Measurements from ENCODE around the gene PPEF1.

DNA sequence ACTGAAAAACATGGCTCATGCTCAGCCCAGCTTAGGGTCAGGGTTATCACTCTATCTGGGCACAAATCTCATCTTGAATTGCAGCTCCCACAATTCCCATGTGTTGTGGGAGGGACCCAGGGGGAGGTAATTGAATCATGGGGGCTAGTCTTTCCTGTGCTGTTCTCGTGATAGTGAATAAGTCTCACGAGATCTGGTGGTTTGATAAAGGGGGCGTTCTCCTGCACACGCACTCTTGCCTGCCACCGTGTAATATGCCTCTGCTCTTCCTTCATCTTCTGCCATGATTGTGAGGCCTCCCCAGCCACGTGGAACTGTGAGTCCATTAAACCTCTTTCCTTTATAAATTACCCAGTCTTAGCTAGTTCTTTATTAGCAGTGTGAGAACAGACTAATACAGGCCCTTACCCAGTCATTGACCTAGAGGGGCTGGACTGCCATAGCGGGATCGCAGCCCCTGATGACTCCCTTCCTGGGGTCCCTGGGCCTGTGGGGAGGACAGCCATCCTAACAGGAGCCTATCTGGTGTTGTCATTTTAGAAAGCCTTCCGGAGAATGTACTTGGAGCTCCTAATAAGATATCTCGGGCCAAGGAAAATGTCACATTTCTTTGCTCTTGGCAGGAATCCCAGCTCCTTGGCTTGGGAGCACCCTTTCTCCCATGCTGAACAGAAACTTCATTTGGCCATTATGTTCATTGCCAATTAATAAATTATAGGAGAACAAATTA, 163.9 kb downstream of the PPEF1 start:
- TF ChIP-seq ZNF549 (CRISPR knock-in tag; IDR thresholded peaks at IDR 0.05) (no peak), MXI1 (IDR thresholded peaks at IDR 0.05; ENCODE audit: borderline replicate concordance, low read depth, low read length) (no peak), ZFP1 (CRISPR knock-in tag; IDR thresholded peaks at IDR 0.05) (no peak), NFATC3 (CRISPR knock-in tag; IDR thresholded peaks at IDR 0.05) (no peak), RAD21 (CRISPR knock-in tag; IDR thresholded peaks at IDR 0.05) (no peak), KLF16 (CRISPR knock-in tag; IDR thresholded peaks at IDR 0.05) (no peak), ZFP90 (CRISPR knock-in tag; IDR thresholded peaks at IDR 0.05; ENCODE audit: borderline replicate concordance) (no peak), JUNB (CRISPR knock-in tag; IDR thresholded peaks at IDR 0.05; ENCODE audit: borderline replicate concordance) (no peak), ZZZ3 (CRISPR knock-in tag; IDR thresholded peaks at IDR 0.05; ENCODE audit: borderline replicate concordance) (no peak), TCF7L2 (IDR thresholded peaks at IDR 0.05; ENCODE audit: low read depth, low read length) (no peak), ZSCAN22 (CRISPR knock-in tag; IDR thresholded peaks at IDR 0.05) (no peak)
- TF ChIP-seq, protein P1, sequence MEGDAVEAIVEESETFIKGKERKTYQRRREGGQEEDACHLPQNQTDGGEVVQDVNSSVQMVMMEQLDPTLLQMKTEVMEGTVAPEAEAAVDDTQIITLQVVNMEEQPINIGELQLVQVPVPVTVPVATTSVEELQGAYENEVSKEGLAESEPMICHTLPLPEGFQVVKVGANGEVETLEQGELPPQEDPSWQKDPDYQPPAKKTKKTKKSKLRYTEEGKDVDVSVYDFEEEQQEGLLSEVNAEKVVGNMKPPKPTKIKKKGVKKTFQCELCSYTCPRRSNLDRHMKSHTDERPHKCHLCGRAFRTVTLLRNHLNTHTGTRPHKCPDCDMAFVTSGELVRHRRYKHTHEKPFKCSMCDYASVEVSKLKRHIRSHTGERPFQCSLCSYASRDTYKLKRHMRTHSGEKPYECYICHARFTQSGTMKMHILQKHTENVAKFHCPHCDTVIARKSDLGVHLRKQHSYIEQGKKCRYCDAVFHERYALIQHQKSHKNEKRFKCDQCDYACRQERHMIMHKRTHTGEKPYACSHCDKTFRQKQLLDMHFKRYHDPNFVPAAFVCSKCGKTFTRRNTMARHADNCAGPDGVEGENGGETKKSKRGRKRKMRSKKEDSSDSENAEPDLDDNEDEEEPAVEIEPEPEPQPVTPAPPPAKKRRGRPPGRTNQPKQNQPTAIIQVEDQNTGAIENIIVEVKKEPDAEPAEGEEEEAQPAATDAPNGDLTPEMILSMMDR (CRISPR knock-in tag; IDR thresholded peaks at IDR 0.05): no peak
- TF ChIP-seq, protein P2, sequence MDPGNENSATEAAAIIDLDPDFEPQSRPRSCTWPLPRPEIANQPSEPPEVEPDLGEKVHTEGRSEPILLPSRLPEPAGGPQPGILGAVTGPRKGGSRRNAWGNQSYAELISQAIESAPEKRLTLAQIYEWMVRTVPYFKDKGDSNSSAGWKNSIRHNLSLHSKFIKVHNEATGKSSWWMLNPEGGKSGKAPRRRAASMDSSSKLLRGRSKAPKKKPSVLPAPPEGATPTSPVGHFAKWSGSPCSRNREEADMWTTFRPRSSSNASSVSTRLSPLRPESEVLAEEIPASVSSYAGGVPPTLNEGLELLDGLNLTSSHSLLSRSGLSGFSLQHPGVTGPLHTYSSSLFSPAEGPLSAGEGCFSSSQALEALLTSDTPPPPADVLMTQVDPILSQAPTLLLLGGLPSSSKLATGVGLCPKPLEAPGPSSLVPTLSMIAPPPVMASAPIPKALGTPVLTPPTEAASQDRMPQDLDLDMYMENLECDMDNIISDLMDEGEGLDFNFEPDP (CRISPR knock-in tag; conservative IDR thresholded peaks at IDR 0.05): no peak
- TF ChIP-seq, protein P3, sequence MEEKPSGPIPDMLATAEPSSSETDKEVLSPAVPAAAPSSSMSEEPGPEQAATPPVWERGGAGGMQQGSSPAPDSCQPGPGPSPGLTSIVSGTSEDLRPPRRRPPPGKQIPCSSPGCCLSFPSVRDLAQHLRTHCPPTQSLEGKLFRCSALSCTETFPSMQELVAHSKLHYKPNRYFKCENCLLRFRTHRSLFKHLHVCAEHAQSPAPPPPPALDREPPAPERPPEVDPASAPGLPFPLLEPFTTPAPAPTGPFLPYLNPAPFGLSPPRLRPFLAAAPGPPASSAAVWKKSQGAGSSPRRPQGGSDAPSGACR (CRISPR knock-in tag; IDR thresholded peaks at IDR 0.05): no peak

All from HepG2 (cell line).